SK-N-SH (cell line): ENCODE results near the gene DPH6. TPM values are rescaled to one million over a fixed set of nuclear protein-coding genes. Genes with fewer than 3 reads are reported as not detected.

Source experiments
- CTCF ChIA-PET: fragments of 300-600, 350-600 bp; formaldehyde crosslinking; extraction: SDS; loops from one replicate; lab custom pipeline; 2021; lab: Yijun Ruan, JAX
- POLR2A ChIA-PET: fragments of 350-600 bp; sonication (Branson Sonifier 250); formaldehyde crosslinking; extraction: SDS; loops from one replicate; lab custom pipeline; 2020; ENCODE audit warnings: antibody characterized with exemption, inconsistent platforms; lab: Yijun Ruan, JAX
- DNase-seq: peaks from one replicate; pipeline ENCODE4 v3.0.0; 2012
- H2AFZ ChIP-seq: fragments of 200-600 bp; sonication (generic); 2 replicates; pipeline ENCODE4 v1.8.1; 2016; ENCODE audit warnings: antibody characterized with exemption, mild to moderate bottlenecking, low read depth
- H3F3A ChIP-seq: fragments of 200-600 bp; sonication (generic); replicated peaks from 2 replicates; pipeline ENCODE3; 2016; ENCODE audit warnings: antibody characterized with exemption, mild to moderate bottlenecking; ENCODE audit not compliant: insufficient read depth
- H3K27ac ChIP-seq, 2 experiments: fragments of 200-500 bp in 1 of 2; fragments of 200-600 bp in 1 of 2; sonication (Bioruptor generic) in 1 of 2; sonication (generic), shearing (Covaris generic) in 1 of 2; 2 replicates each; pipeline versions ENCODE4 v1.5.1 to v1.6.1; 2014 to 2016; ENCODE audit warnings: low read depth in 2 of 2, inconsistent platforms in 1 of 2, low read length in 1 of 2, mild to moderate bottlenecking in 1 of 2, mixed read lengths in 1 of 2
- H3K27me3 ChIP-seq: fragments of 200-600 bp; sonication (generic), shearing (Covaris generic); 2 replicates; pipeline ENCODE4 v1.6.1; 2016; ENCODE audit warnings: mixed run types; ENCODE audit not compliant: insufficient read depth
- H3K36me3 ChIP-seq, 2 experiments: fragments of 200-500 bp in 1 of 2; fragments of 200-600 bp in 1 of 2; sonication (Bioruptor generic) in 1 of 2; sonication (generic) in 1 of 2; replicated peaks in 1 of 2; 2 replicates each; pipeline versions ENCODE3 to v1.5.1; 2014 to 2016; ENCODE audit warnings: low read length in 1 of 2, mild to moderate bottlenecking in 1 of 2; ENCODE audit not compliant: insufficient read depth in 2 of 2, control insufficient read depth in 1 of 2
- H3K4me1 ChIP-seq, 2 experiments: fragments of 200-500 bp in 1 of 2; fragments of 200-600 bp in 1 of 2; sonication (Bioruptor generic) in 1 of 2; sonication (generic), shearing (Covaris generic) in 1 of 2; 2 replicates each; pipeline versions ENCODE4 v1.5.1 to v1.6.1; 2014 to 2016; ENCODE audit warnings: low read depth in 1 of 2, low read length in 1 of 2, mixed run types in 1 of 2; ENCODE audit not compliant: insufficient read depth in 2 of 2, control insufficient read depth in 1 of 2
- H3K4me2 ChIP-seq: fragments of 200-600 bp; sonication (generic), shearing (Covaris generic); 2 replicates; pipeline ENCODE4 v1.6.1; 2017; ENCODE audit warnings: mixed run types
- H3K4me3 ChIP-seq, 2 experiments: fragments of 200-500 bp in 1 of 2; fragments of 200-600 bp in 1 of 2; sonication (Bioruptor generic) in 1 of 2; sonication (generic), shearing (Covaris generic) in 1 of 2; 2 replicates each; pipeline versions ENCODE4 v1.5.1 to v1.8.1; 2014 to 2016; ENCODE audit warnings: low read depth in 2 of 2, inconsistent platforms in 1 of 2, low read length in 1 of 2, mild to moderate bottlenecking in 1 of 2, mixed read lengths in 1 of 2, moderate library complexity in 1 of 2
- H3K79me2 ChIP-seq: fragments of 200-600 bp; sonication (generic); 2 replicates; pipeline ENCODE4 v1.8.1; 2017; ENCODE audit warnings: mild to moderate bottlenecking; ENCODE audit not compliant: insufficient read depth
- H3K9ac ChIP-seq: fragments of 200-600 bp; sonication (generic); 2 replicates; pipeline ENCODE4 v1.6.1; 2017; ENCODE audit warnings: mixed run types
- H3K9me2 ChIP-seq: fragments of 200-600 bp; sonication (generic); 2 replicates; pipeline ENCODE4 v1.6.1; 2017; ENCODE audit warnings: mixed run types
- H3K9me3 ChIP-seq: fragments of 200-600 bp; sonication (generic); 2 replicates; pipeline ENCODE4 v1.6.1; 2017; ENCODE audit warnings: mixed run types, mild to moderate bottlenecking, moderate library complexity
- H4K20me1 ChIP-seq: fragments of 200-600 bp; sonication (generic); 2 replicates; pipeline ENCODE4 v1.6.1; 2017; ENCODE audit warnings: mild to moderate bottlenecking, mixed run types; ENCODE audit not compliant: insufficient read depth
- CHD2 ChIP-seq: fragments of 150-350 bp; IDR thresholded peaks from 2 replicates; pipeline ENCODE4 v1.6.1; 2018; ENCODE audit warnings: low read length; ENCODE audit not compliant: partially characterized antibody
- ELF1 ChIP-seq: IDR thresholded peaks from 2 replicates; pipeline ENCODE4 v1.4.0; 2012
- EP300 ChIP-seq, 2 experiments: IDR thresholded peaks; 2 replicates each; pipeline versions ENCODE4 v1.4.0 to v1.6.1; 2012; ENCODE audit warnings: borderline replicate concordance in 1 of 2, low read depth in 1 of 2, low read length in 1 of 2
- EZH2phosphoT487 ChIP-seq: fragments of 200-600 bp; sonication (generic); IDR thresholded peaks from 2 replicates; pipeline ENCODE4 v1.6.1; 2017; ENCODE audit warnings: low read depth, mixed run types, mild to moderate bottlenecking, antibody characterized with exemption, moderate library complexity, borderline replicate concordance
- FOSL2 ChIP-seq: IDR thresholded peaks from 2 replicates; pipeline ENCODE4 v1.4.0; 2012; ENCODE audit warnings: low read depth, mild to moderate bottlenecking, moderate library complexity, borderline replicate concordance
- FOXJ3 ChIP-seq: sonication (generic); formaldehyde crosslinking; IDR thresholded peaks from 2 replicates; pipeline ENCODE4 v1.5.1; 2020; ENCODE audit warnings: mild to moderate bottlenecking, missing genetic modification reagents
- GATA2 ChIP-seq: sonication (generic); formaldehyde crosslinking; IDR thresholded peaks from 2 replicates; pipeline ENCODE4 v1.5.0; 2020; ENCODE audit warnings: mild to moderate bottlenecking, missing genetic modification reagents
- JUND ChIP-seq: IDR thresholded peaks from 2 replicates; pipeline ENCODE4 v1.4.0; 2012
- MAX ChIP-seq: IDR thresholded peaks from 2 replicates; pipeline ENCODE4 v1.4.0; 2012; ENCODE audit warnings: low read depth
- MXI1 ChIP-seq: IDR thresholded peaks from 2 replicates; pipeline ENCODE4 v1.6.1; 2012; ENCODE audit warnings: mild to moderate bottlenecking, low read depth, low read length, improper control_type of control experiment
- NFIC ChIP-seq: IDR thresholded peaks from 2 replicates; pipeline ENCODE4 v1.4.0; 2012; ENCODE audit warnings: borderline replicate concordance
- POLR2AphosphoS5 ChIP-seq: IDR thresholded peaks from 2 replicates; pipeline ENCODE4 v1.6.1; 2012; ENCODE audit warnings: low read depth, low read length
- SIN3A ChIP-seq: IDR thresholded peaks from 2 replicates; pipeline ENCODE4 v1.6.1; 2012; ENCODE audit warnings: low read depth, mild to moderate bottlenecking, low read length, moderate library complexity, borderline replicate concordance
- TAF1 ChIP-seq: IDR thresholded peaks from 2 replicates; pipeline ENCODE4 v1.6.1; 2012; ENCODE audit warnings: low read depth, mild to moderate bottlenecking, low read length, moderate library complexity, borderline replicate concordance
- TCF12 ChIP-seq: IDR thresholded peaks from 2 replicates; pipeline ENCODE4 v1.4.0; 2012
- USF1 ChIP-seq: IDR thresholded peaks from 2 replicates; pipeline ENCODE4 v1.4.0; 2012; ENCODE audit warnings: low read depth, borderline replicate concordance
- ZBTB33 ChIP-seq: IDR thresholded peaks from 2 replicates; pipeline ENCODE4 v1.4.0; 2012; ENCODE audit warnings: low read depth, borderline replicate concordance
- WGBS: methylation state at CpG from one replicate; pipeline ENCODE4 v1.1.6; 2017; ENCODE audit warnings: low lambda C conversion rate; 5-methylcytosine and 5-hydroxymethylcytosine counted together
- polyA plus RNA-seq, 3 experiments: library from polyadenylated mRNA; depleted of rRNA; stranded (reverse); fragments of >200 nt; gene quantifications; 2 replicates each; pipeline ENCODE4 v1.2.3, GENCODE V29; 2012
- TF ChIP-seq, protein P1 (sequence below): fragments of 150-350 bp; IDR thresholded peaks from 2 replicates; pipeline ENCODE4 v1.6.1; 2016; ENCODE audit warnings: mild to moderate bottlenecking, low read depth, low read length
- TF ChIP-seq, protein P2 (sequence below): fragments of 150-350 bp; IDR thresholded peaks from 2 replicates; pipeline ENCODE4 v1.6.1; 2017; ENCODE audit warnings: antibody characterized with exemption, low read length, low read depth, borderline replicate concordance
- TF ChIP-seq, protein P3 (sequence below): IDR thresholded peaks from 2 replicates; pipeline ENCODE4; 2012

DPH6 gene
- polyA plus RNA-seq, 1 of the 3 experiments (the other 2 are of a cell fraction), result 15.7 TPM

DNA sequence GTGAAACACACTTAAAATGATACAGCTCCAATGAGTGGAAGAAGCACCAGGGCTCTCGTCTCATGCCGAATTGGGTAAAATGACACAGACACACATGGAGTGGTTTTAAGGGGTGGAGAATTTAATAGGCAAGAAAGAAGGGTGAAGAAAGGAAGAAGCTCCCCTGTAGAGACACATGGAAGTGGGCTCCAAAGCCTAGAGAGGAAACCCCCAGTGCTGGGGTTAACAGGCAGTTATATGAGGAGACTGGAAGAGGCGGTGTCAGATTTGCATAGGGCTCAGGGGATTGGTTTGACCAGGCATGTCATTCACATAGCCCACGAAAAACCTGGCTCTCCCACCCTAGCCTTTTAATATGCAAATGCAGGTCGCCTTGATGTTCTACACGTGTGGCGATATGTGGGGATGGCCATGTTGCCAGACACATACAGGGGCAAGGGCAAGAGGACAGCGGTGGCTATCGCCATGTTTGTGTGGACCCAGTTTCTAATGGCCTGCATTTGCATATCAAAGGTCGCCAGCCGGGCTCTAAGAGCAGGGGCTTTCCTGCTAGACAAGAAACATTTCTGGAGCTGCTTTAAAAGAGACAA lies 1.9 kb upstream of the DPH6 start:
- peaks cover 14% of the 10 kb centered on the region; the same call in 1 of the 2 replicates for H3K79me2 ChIP-seq
- H3K9me2 ChIP-seq, result no peaks in the 10 kb centered on the region
- WGBS, result 98% methylated on average over 11 of the region's 11 CpGs
- ChIA-PET POLR2A (no interaction called here), CTCF (interaction anchor here (1.0 to 1.1 kb wide), 2 partner anchors 70 to 203 kb away, joined by 4 read pairs; no protein-coding TSS in a partner anchor)
- H3K4me1 ChIP-seq, result peaks cover 3 to 5% of the 10 kb centered on the region in 2 experiments; a peak in 2 of 4 replicates
- H3K27ac ChIP-seq, result no peak overlapping the region
- no peaks in the 10 kb centered on the region for H3K9me3 ChIP-seq
- no peaks in the 10 kb centered on the region for H3F3A ChIP-seq
- peaks cover 0 to 3% of the 10 kb centered on the region in 2 experiments for H3K36me3 ChIP-seq
- H3K27me3 ChIP-seq, result no peaks in the 10 kb centered on the region
- no peak for DNase-seq
- H3K4me2 ChIP-seq, result no peak overlapping the region
- H3K4me3 ChIP-seq, result no peak overlapping the region
- no peak overlapping the region for H3K9ac ChIP-seq
- H4K20me1 ChIP-seq, result no peaks in the 10 kb centered on the region
- TF ChIP-seq SIN3A (no peak), JUND (no peak), CHD2 (no peak), GATA2 (CRISPR knock-in tag) (no peak), FOXJ3 (CRISPR knock-in tag) (no peak), MXI1 (no peak), POLR2AphosphoS5 (no peak), EP300 (IDR thresholded peaks at IDR 0.05; ENCODE audit: borderline replicate concordance in 1 of 2, low read depth in 1 of 2, low read length in 1 of 2) (no peak), FOSL2 (no peak), USF1 (no peak), TCF12 (no peak), TAF1 (no peak), EZH2phosphoT487 (no peak), ELF1 (no peak), MAX (no peak), ZBTB33 (no peak), NFIC (no peak)
- TF ChIP-seq, protein P1, sequence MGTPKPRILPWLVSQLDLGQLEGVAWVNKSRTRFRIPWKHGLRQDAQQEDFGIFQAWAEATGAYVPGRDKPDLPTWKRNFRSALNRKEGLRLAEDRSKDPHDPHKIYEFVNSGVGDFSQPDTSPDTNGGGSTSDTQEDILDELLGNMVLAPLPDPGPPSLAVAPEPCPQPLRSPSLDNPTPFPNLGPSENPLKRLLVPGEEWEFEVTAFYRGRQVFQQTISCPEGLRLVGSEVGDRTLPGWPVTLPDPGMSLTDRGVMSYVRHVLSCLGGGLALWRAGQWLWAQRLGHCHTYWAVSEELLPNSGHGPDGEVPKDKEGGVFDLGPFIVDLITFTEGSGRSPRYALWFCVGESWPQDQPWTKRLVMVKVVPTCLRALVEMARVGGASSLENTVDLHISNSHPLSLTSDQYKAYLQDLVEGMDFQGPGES, result no peak
- TF ChIP-seq, protein P2, sequence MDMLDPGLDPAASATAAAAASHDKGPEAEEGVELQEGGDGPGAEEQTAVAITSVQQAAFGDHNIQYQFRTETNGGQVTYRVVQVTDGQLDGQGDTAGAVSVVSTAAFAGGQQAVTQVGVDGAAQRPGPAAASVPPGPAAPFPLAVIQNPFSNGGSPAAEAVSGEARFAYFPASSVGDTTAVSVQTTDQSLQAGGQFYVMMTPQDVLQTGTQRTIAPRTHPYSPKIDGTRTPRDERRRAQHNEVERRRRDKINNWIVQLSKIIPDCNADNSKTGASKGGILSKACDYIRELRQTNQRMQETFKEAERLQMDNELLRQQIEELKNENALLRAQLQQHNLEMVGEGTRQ, result no peak
- TF ChIP-seq, protein P3, sequence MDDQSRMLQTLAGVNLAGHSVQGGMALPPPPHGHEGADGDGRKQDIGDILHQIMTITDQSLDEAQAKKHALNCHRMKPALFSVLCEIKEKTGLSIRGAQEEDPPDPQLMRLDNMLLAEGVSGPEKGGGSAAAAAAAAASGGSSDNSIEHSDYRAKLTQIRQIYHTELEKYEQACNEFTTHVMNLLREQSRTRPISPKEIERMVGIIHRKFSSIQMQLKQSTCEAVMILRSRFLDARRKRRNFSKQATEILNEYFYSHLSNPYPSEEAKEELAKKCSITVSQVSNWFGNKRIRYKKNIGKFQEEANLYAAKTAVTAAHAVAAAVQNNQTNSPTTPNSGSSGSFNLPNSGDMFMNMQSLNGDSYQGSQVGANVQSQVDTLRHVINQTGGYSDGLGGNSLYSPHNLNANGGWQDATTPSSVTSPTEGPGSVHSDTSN, result no peak
- no peak overlapping the region for H2AFZ ChIP-seq
